Amniotic stem cell (primary cell): ENCODE data around the gene EFTUD2.

Experiments used
- DNase-seq: peaks from one replicate; lab custom pipeline; 2025; lab: John Stamatoyannopoulos, UW

EFTUD2 gene

GRCh38 chr17:44925731-44926697, 26.8 kb upstream of the EFTUD2 start:
- no peak for DNase-seq

GRCh38 chr17:44924107-44924544, 24.9 kb upstream of the EFTUD2 start:
- no peak for DNase-seq

- no peak for DNase-seq
Measured at GRCh38 chr17:44922746-44923470, 23.7 kb upstream of the EFTUD2 start.

DNA sequence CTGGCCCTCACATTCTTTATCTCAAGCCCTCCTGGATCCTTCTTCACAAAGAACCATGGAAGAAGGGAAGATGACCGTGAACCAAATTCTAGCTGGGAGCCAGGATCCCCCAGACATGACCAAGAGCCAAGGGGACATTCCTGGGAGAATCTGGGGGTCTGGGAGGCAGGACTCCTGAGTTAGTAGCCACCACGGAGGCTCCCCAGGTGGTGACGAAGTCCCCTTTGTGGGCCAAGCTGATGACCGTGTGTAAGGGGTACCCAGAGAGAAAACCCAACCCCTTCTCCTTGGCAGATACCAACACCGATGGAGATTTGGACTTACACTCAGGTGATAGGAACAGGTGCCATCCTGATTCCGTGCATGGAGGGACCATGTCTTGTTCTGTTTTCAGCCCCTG, 22.9 kb upstream of the EFTUD2 start:
- DNase-seq = no peak

GRCh38 chr17:44921122-44921882, 22.1 kb upstream of the EFTUD2 start:
- DNase-seq = no peak

DNA sequence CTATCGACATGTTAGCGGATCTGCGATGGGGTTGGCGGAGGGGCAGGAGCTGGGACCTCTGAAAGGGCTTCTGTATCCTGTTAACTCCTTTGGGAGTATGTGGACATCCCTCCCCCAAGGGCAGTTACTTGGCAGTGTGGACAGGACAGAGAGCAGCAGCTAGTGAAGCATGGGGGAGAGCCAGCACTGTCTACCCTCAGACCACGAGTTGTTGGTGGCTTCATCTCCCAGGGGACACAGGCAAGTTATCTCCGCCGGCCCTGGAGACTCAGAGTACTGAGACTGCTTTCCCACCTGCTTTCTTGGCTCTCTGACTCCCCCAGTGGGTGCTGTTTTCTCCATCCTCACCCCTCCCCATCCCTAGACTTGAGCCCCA, 21.3 kb upstream of the EFTUD2 start:
- DNase-seq = no peak

DNA sequence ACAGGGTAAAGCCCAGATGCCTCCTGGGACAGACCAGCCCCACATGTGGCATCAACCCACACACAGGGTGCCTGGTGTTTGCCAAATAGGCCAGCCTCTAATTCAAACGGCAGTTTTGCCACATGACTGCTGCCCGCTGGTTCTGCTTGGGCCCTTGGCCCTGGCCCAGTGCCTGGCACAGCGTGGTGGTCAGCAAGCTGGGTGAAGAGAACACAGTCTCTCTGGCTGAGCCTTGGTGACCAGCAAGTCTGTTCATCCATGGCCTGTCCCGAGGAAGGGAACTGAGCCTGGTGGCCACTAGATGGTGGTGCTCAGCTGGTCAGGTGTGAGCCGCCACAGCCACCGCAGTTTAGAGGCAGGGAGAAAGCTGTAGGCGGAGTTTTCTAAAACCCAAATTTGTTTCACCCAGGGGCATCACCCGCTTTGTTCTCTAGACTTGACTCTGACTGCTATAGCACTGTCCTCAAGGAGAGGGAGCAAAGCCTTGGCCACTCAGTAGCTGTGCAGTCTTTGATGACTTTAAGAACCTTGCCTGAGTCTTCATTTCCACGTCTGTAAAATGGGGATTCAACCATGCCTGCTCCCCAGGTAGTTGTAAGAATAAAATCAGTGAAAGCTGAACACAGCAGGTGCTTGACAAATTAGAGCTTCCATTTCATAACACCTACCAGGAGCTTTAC, 20.8 kb upstream of the EFTUD2 start:
- DNase-seq = peak; percentile 32

GRCh38 chr17:44919411-44919810, 20.2 kb upstream of the EFTUD2 start:
- no peak for DNase-seq

- no peak for DNase-seq
Measured at GRCh38 chr17:44918006-44918405, 18.8 kb upstream of the EFTUD2 start.

GRCh38 chr17:44917456-44917855, 18.2 kb upstream of the EFTUD2 start:
- DNase-seq = no peak

GRCh38 chr17:44916781-44917241, 17.6 kb upstream of the EFTUD2 start:
- no peak for DNase-seq

GRCh38 chr17:44915862-44916780, 16.9 kb upstream of the EFTUD2 start:
- DNase-seq = no peak

GRCh38 chr17:44915321-44915726, 16.1 kb upstream of the EFTUD2 start, which contains the start of gene GFAP:
Gene GFAP (minus strand): TSS chr17:44915500. CDS start chr17:44915486, 14 bp downstream.
- DNase-seq = no peak

GRCh38 chr17:44914698-44915271, 15.5 kb upstream of the EFTUD2 start:
- no peak for DNase-seq

GRCh38 chr17:44914148-44914547, 14.9 kb upstream of the EFTUD2 start:
- DNase-seq = no peak

- no peak for DNase-seq
Measured at GRCh38 chr17:44913676-44914075, 14.4 kb upstream of the EFTUD2 start.

DNA sequence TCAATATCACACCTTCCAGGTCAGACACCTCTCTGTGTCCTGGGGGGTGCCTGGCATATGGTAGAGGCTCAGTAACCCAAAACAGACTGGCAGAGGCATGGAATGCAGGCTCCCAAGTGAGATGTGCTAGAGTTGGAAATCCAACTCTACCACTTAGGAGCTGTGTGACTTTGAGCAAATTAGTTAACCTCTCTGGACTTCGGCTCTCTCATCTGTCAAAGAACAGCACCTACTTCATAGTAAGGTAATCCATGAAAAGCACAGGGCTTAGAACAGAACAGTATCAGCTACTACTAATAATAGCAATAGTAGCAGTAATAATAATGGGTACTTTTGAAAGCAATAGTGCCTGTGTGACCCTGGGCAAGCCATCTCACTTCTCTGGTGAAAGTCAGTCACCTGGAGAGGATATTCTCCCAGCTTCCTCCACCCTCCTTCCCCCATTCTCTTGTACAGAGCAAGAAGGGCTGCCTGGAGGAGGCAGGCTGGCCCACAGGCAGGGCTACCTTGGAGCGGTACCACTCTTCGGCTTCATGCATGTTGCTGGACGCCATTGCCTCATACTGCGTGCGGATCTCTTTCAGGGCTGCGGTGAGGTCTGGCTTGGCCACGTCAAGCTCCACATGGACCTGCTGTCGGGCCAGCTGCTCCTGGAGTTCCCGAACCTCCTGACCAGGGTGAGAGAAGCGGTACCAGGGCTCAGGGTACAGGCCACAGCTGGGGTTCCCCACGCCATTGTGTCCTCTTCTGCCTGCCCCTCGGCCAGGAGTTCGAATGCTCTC, 13.7 kb upstream of the EFTUD2 start:
- DNase-seq = no peak

DNA sequence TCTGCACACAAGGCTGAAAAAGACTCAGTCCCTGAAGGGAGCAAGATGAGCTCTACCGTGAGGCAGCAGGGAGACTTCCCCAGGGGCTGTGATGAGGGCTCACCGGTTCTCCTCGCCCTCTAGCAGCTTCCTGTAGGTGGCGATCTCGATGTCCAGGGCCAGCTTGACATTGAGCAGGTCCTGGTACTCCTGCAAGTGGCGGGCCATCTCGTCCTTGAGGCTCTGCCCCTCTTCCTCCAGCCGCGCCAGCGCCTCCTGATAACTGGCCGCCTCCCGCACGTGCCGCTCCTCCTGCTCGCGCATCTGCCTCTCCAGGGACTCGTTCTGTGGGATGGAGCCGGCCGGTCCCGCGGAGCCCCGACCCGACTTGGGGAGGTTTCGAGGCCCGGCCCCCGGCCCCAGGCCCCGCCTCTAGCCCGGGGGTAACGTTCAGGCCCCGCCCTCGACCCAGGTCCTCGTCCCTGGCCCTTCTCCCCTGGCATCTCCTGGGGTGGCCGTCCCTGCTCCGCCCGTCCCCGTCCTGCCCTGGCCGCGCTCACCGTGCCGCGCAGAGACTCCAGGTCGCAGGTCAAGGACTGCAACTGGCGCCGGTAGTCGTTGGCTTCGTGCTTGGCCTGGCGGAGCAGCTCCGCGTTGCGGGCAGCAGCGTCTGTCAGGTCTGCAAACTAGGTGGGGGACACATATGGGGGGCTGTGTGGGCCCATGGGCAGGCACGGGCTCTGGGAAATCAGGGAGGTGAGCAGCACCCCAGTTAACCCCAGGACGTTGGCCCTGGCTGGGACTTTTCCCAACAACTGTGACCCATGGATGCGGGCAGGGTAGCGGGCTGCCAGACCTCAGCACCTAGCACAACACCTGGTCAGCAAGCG, 12.1 kb upstream of the EFTUD2 start:
- DNase-seq = no peak
